GM19351 (cell line): ENCODE measurements around the gene SLC24A5.

Experiments
- ATAC-seq: cut with Tn5 transposase; IDR thresholded peaks from one replicate; pipeline ENCODE4 v1.9.1; 2021; ENCODE audit warnings: mild to moderate bottlenecking, moderate library complexity; ENCODE audit not compliant: unreplicated experiment

The SLC24A5 gene

DNA sequence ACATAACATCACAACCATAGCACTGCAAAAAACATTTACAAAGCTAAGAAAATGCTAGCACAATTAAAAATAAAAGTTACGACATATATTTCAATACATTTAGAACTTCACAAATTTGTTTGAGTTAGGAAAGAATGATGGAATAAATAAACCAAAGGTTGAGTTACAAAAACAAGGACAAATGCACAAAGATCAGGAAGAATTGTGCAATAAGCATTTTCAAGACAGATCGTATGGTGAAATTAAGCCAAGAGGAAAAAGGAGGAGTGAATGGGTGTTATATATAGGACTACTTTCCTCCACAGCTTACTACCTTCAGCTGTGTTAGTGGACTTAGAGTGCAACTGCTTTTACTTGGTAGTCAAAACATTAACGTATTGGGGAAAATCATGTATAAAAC, 64.7 kb downstream of the SLC24A5 start:
- no peak for ATAC-seq

DNA sequence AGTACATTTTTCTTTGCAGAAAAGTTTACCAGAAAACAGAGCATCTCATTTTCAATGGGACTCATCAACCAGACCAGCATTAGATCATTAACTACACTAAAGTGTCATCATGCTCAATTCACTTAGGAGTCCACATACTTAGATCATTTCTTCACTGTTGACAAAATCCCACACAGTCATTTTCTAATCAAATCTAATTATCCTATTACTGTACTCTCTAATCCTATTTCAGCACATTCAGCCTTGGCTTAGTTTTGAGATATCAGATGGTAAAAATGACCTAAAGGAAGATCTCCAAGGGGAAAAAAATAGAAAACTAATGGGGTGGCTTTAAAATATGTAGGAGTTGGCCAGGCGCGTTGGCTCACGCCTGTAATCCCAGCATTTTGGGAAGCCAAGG, 65.5 kb downstream of the SLC24A5 start:
- no peak for ATAC-seq

DNA sequence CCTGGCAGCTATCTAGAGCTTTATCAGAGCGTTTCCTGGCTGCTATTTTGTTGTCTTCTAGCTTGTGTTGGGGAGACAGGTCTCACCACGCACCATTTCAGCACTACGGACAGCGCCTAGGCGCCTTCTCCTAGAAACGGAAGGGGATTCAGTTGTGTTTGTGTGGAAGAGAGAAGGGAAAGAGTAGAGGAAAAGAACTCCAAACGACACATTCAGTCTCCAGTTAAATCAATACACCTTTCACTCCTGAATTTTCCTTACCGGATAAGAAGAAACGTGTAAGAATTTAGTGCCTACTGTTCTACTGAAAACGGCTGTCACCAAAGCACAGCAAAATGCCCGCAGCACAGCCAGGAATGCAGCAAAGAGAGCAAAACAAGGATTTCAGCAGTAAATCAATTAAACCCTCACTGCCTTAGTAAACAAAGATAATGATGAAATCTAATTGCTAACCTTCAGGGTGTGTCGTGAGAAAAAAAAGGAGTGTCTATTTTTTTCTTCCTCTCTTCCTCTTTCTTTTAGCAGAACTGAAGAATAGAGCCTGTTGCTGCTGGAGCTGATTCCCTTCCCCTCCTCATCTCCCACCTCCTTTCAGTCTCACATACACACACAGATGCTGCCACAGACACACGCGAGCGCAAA, 70.3 kb downstream of the SLC24A5 start:
- ATAC-seq, result no peak

GRCh38 chr15:48191574-48192225, 70.9 kb downstream of the SLC24A5 start, which contains the start of gene CTXN2:
CTXN2 (plus strand) TSS chr15:48191665; CDS start chr15:48201301, 9,636 bp downstream.
- no peak for ATAC-seq
